ENCODE data around the gene RARB.

RARB gene

GRCh38 chr3:25423780-25424588 is 4.1 kb upstream of the RARB start:
- no peak for DNase-seq

GRCh38 chr3:25424614-25425013 is 3.4 kb upstream of the RARB start:
- no peak for DNase-seq

GRCh38 chr3:25426408-25426807 is 1.7 kb upstream of the RARB start:
- DNase-seq, result no peak

- DNase-seq, result no peak
These were observed 908 bp upstream of the RARB start for GRCh38 chr3:25427155-25427554.

DNA sequence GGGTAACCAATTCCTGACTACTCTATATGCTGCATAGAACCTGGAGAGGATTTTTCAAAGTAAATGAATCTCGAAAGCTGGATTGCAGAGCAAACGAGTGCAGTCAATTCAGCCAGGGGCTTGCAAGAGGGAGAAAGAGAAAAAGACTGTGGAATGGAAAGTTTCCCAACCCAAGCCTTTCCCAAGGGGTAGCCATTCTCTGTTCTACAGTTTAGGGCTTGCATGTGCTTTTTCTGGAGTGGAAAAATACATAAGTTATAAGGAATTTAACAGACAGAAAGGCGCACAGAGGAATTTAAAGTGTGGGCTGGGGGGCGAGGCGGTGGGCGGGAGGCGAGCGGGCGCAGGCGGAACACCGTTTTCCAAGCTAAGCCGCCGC is 511 bp upstream of the RARB start:
- no peak for DNase-seq

- DNase-seq, result no peak
These were observed 799 bp downstream of the RARB start for GRCh38 chr3:25428789-25429335.

GRCh38 chr3:25429361-25430286 is 1.6 kb downstream of the RARB start:
- DNase-seq, result no peak

- no peak for DNase-seq
These were observed 2.3 kb downstream of the RARB start for GRCh38 chr3:25430287-25430934.

DNA sequence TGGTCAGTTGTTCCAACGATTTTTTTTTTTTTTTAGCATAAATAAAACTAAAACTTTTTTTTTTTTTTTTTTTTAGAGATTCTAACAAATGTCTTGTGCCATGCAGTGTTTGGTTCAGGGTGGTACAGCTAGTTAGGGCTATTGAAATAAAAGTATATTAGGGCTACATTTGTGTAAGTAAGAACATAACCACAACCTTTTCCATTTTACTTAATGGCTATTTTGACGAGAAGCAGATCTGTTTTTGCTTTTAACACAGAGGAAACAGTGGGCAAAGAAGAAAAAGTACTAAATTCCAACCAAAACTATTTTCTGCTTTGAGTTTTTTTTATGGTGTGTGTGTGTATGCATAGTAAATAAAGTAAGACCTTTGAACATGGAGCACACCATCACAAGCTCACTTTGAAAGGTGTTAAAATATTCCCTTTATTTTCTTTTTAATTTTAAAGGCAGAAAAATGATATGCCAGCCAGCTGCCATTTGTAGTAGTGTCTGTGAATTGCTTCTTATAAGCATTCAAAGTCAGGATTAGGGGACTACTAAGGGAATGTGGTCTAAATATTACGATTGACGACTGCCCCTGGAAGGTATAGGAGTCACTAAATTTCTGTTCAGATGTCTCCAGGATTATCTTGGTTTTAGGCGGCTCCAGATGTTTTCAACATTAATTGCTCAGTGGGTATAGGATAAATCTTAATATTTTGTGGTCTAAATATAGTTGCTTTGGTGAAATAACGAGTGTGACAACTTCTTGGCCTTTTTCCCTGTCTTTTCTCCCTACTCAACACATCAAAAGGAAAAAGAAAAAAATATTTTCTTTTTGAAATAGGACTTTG is 3.1 kb downstream of the RARB start:
- no peak for DNase-seq

GRCh38 chr3:25432176-25432720 is 4.2 kb downstream of the RARB start:
- no peak for DNase-seq

DNA sequence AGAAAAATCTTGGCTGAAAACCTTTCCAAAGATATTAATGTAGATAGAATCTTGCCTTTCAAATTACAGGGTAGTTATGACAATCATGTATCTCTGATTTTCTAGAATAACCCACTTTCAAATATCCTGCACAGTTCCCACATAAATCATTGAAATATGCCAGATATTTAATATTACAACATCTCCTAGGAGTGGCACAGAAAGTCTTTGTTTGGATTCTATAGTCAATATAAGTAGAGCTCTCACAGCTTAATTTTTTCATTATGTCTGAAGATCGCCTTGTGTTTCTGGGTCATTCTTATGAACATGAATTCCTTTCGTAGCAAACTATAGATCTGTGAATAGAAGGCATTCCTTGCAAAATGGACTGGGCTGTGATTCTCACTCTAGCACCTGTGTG is 5.0 kb downstream of the RARB start:
- no peak for DNase-seq

GRCh38 chr3:25433868-25434267 is 5.8 kb downstream of the RARB start:
- no peak for DNase-seq

DNA sequence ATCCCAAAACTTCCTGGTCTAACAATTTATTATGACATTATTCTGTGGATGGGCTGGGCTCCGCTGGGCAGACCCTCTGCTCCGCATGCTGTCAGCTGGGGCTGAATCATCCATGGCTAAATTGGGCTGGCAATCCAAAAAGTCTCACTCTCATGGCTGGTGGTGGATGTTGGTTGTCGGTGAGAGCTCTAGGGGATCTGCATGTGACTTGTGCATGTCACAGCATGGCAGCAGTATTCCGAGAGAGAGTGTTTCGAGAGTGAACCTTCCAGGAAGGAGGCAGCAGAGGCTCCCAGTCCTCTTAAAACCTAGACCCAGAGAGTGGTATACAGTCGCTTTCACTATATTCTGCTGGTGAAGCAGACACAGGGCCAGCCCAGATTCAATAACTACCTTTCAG is 9.9 kb downstream of the RARB start:
- no peak for DNase-seq

DNA sequence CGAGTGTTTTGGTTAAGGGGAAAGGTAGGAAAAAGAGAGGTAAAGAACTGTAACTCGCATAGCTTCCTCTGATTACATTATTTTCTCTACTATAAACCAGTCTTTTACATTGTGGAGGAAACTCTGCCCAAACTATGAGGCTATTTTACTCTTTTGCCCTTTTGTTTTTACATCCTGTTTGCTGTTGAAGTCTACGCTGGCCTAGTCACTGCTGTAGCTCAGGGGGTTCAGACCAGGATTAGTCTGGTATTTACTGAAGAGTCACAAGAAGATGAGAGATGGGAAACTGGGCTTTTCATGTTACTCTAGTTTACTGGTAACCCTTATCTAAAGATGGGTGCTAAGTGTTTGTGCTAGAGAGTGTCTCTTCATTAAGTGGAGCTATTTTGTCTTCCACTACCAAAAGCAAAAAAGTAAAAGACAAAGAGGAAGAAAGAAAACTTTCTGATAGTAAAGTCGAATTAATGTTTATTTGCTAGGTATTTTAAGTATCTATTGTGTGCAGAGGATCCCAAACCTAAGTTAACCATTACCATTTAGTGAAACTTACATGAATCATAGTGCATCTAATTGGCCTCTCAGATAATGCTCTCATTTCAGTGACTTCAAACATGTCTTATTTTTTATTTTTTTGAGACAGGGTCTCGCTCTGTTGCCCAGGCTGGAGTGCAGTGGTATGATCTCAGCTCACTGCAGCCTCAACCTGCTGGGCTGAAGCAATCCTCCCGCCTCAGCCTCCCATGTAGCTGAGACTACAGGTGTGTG is 10.9 kb downstream of the RARB start:
- no peak for DNase-seq

GRCh38 chr3:25441234-25441856 is 13.3 kb downstream of the RARB start:
- DNase-seq, result no peak

DNA sequence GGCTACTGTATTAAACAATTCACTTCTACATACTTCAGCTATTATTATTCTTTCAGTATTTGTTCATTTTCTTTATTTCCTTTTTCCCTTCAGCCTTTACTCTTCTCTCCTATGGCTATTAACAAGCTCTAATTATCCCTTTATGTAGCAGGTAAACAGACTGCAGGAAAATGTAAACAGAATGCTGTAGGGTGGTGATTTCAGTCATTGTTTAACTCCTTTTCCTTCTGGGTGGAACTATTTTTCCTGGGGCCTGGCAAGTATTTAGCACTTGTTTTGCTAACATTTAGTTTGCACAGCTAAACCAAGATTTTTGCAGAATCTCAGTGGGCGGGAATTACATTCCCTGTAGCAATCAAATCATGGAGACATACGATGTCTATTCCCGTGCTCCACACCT is 14.4 kb downstream of the RARB start:
- no peak for DNase-seq

DNA sequence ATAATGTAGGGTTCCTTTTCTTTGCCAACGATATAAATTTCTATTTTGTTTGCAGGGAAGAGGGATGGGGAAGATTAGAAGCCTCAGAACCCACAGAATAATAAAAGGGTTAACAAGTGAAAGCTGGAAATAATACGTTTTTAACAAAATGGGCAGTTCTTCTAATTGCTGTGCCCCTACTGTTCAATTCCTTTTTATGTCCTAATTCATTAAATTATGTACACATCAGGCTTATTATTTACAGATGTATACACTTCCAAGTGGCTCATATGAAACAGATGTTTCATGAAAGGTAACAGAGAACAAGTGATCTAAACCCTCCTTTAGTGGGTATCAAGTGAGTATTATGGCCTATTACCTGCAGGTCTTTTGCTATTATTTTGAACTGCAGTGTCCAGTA is 16.2 kb downstream of the RARB start:
- DNase-seq, result no peak

GRCh38 chr3:25445731-25446130 is 17.7 kb downstream of the RARB start:
- no peak for DNase-seq

DNA sequence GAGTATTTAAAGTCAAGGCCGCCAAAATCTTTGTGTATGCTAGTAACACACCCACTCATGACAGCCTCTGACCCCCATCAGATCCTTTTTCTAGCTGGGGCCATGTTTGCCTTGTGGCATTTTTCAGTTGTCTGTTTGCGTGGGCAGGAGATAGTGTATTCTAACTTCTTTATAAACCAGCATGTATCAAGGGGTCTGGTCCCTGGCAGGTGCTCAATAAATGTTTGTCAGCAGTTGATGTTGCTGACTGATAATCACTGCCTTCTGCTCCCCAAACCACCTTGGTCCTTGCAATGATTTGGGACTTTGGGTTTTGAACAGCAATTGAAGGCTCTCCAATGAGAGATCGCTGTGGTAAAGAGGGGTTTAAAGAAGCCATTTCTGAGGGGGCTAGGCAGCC is 19.2 kb downstream of the RARB start:
- no peak for DNase-seq

DNA sequence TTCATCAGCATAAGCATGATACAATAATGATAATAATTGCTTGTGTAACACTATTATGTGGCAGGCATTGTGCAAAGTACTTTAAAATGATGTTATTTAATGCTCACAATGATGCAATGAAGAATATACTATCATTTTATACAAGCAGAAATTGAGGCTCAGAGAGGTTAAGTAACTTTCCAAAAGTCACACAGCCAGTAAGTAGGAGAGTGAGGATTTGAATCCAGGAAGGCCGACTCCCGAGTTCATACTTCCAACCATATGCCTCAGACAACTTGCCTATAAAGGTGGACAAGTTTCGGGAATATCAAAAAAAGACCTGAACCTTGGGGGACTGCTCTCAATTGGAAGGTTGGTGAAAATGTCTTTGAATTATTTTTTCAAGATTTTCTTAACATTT is 19.9 kb downstream of the RARB start:
- no peak for DNase-seq

All from NCI-H187 (cell line).